NCI-H1417 treated with DMSO at 0.1 percent for 48 hours (cell line): ENCODE data around the gene TRPT1.

Experiments
- DNase-seq: peaks from one replicate; lab custom pipeline; 2025; lab: John Stamatoyannopoulos, UW

The TRPT1 gene

DNA sequence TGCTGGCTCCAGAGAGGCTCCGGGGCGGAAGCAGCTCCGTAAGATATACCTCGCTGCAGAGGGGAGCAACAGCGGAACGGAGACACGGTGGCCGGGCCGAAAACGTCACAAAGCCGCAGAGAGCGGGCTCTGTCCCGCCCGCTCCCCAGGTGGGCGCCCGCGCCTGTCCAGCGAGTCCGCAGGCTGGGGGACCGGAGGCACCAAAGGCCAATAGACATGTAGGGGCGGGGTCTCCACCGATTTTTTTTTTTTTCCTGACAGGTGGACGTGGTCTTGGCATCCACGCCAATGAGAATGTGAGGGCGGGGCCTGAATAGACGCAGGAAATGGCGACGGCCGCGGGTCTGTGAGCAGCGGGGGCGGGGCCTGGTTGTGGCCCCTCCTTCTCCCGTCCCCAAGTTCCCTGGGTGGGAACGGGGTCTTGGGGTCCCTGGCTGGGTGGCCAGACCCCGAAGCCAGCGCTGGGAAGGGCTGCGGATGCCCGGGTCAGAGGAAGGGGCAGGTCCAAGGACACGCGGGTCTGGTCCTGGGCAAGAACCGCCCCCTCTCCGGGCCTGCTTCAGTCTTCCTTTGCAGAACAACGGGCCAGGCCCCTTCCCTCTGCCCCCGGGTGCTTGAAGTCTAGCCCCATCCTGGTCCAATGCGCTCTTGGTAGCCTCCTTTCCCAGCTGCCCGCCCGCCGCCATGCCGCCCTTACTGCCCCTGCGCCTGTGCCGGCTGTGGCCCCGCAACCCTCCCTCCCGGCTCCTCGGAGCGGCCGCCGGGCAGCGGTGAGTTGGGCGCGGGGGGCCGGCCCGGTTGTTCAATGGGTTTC, 4.4 kb upstream of the TRPT1 start, which contains the start of gene DNAJC4:
Gene DNAJC4 (plus strand): TSS at position 378 of the 814 bp plus-strand sequence. CDS start 307 bp downstream, at position 685.
- DNase-seq: peak; percentile 93

DNA sequence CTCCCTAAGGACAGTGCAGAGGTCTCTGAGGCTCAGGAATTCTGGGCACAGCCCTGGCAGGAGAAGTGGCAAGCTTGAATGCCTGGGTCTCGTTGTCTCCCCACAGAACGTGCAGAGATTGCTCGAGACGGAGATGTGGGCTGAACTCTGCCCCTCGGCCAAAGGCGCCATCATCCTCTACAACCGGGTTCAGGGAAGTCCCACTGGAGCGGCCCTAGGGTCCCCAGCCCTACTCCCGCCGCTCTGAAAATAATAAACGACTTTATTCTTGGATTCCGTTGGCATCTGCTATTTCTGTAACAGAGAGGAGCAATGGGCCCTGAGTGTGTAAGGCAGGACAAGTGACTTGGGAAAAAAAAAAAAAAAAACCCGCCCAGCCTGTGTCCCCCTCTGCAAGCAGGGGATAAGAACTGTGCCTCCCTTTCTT, 3.8 kb upstream of the TRPT1 start:
- DNase-seq: no peak

DNA sequence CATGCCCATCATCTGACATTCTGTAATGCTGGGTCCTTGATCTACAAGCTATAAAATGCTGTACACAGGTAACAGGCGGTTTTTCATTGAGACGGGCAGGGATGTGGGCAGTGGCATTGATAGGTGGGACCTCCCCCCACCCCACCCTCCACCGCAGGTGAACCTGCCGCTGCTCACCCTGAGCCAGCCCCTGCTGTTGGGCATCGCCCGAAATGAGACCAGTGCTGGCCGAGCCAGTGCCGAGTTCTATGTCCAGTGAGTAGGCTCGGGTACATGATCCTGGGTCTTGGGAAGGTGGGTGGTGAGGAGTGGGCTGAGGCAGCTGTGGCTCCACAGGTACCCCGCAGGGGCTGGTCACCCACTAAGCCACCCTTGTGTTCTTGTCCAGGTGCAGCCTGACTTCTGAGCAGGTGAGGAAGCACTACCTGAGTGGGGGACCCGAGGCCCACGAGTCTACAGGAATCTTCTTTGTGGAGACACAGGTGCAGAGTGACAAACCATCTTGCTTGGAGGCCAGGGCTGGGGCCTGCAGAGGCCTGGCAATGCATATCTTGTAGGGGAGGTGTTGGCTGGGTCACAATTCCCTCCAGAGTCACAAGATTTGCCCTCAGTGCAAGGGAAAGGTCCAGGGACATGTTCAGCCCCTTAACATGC, 3.2 kb upstream of the TRPT1 start:
- DNase-seq: no peak

DNA sequence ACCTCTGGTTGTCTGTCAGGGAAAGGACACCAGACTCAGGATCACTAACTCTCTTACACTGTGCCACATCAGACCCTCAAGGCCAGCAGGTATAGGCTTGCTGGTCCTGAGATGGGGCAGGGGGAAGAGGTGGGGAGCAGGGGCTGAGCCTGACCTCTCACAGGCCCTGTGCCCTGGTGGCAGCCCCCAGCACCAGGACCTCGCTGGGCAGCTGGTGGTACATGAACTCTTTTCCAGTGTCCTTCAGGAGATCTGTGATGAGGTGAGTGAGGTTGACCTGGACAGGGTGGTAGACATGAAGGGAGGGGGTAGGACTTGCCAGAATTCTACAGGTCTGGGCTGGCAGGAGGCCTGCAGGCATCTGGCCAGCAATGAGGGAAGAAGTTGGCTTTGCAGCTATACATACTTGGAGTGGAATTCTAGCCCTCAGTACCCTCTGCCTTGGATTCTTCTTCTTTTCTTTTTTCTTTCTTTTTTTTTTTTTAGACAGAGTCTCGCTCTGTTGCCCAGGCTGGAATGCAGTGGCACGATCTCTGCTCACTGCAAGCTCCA, 1.5 kb upstream of the TRPT1 start:
- no peak for DNase-seq

DNA sequence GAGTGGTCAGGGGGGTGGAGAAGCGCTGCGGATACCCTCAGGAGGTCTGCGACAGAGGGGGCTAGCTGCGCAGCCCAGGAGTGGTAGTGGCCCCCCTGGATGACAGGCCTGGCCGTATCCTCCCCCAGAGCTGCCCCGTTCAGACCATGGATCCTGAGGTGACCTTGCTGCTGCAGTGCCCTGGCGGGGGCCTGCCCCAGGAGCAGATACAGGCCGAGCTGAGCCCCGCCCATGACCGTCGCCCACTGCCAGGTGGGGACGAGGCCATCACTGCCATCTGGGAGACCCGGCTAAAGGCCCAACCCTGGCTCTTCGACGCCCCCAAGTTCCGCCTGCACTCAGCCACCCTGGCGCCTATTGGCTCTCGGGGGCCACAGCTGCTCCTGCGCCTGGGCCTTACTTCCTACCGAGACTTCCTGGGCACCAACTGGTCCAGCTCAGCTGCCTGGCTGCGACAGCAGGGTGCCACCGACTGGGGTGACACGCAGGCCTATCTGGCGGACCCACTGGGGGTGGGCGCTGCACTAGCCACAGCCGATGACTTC, 593 bp upstream of the TRPT1 start:
- DNase-seq: no peak

DNA sequence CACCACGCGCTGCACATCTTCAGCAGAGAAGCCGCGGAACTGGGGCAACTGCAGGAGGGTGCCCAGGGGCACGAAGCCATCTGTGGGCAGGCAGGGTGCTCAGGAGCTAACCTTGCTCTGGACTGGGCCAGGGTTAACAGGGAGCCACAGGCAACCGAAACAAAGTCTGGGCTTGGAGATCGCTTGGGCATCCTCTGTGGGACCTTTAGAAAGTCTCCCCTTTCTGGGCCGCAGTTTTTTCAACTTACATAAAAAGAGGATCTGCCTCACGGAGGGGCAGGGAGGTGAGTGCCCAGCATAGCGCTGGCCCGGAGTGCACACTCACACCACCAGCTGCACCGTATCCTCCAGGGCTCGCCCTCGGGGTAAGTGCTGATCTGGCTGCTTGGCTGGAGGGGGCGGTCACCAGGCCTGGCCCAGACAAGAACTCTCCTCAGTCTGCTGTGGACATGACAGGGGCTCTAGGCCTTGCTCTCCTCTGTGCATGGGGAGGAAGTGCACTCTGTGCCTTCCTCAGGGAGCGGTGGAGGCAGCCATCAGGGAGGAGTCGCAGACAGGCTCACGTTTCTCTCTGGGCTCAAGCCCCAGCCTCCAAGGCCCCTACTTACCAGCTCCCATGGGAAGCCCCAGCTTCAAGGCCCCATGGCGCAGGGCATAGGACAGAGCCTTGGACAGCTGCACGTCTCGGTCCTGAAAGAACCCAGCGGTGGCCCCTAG, 937 bp downstream of the TRPT1 start:
- no peak for DNase-seq

DNA sequence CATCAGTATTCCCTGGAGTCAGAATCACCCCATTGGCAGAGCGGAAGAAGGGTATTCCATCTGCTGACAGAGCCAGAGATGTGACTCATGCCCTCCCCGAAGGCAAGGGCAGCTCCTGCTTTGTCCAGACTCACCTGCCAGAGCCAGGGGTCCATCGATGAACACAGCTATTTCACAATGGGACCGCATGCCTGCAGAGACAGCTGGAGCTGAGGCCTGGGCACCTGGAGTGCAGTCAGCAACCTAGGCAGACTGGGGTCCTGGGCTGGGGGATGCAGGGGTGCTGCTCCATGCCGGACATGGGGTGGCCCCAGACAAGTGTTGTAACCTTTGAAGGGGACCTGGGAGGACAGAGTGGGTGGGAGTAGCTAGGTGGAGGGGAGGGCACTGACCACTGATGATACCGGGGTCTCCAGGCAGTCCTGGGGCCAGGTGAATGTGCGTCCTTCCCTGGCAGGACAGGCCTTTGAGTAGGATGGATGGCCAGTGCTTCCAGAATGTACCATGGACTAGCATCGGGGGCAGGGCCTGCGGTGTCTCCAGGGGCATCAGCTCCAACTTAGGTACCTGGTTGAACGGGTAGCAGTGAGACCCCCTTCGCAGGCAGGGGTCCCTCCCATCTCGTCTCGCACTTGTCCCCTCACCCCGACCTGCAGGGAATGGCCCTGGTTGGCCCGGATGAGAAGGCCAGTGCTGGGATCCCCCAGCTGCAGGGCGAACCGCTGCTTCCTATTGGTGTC, 1.7 kb downstream of the TRPT1 start:
- DNase-seq: no peak

DNA sequence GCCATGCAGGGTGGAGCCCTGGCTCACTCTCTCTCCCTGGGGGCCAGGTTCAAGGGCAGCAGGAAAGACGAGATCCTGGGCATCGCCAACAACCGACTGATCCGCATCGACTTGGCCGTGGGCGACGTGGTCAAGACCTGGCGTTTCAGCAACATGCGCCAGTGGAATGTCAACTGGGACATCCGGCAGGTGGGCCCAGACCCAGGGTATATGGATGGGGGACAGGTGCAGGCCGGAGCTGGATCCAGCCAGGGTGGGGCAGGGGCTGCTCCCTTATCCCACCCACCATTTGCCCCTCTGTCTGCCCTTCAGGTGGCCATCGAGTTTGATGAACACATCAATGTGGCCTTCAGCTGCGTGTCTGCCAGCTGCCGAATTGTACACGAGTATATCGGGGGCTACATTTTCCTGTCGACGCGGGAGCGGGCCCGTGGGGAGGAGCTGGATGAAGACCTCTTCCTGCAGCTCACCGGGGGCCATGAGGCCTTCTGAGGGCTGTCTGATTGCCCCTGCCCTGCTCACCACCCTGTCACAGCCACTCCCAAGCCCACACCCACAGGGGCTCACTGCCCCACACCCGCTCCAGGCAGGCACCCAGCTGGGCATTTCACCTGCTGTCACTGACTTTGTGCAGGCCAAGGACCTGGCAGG, 2.9 kb downstream of the TRPT1 start:
- DNase-seq: no peak

DNA sequence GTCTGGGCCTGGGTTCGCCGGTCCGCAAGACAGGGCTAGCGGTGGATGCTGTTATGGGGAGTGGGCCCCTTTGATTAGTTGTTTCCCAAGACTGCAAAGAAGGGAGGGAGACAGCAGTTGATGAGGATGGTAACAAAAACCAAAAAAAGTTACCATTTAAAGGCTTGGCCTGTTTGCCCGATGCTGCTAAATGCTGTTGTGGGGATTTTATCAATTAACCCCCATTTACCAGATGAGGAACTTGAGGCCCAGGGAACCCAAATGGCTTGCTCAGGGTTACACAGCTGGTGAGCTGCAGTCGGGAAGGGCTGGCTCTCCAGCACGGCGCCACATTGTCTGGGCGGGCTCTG, 3.4 kb downstream of the TRPT1 start:
- DNase-seq: no peak

DNA sequence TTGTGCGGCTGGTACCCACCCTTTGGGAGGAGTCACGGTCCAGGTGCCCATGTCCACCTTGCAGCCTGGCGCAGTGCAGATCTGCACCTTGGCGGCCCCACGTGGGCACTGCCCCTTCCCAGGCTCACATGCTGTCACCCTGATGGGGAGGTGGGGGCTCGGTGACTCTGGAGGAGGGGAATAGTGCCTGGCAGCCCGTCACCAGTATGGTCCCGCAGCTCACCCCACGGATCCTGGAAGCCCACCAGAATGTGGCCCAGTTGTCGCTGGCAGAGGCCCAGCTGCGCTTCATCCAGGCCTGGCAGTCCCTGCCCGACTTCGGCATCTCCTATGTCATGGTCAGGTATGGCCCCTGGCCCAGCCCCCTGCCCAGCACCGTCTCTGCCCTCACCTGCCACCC, 5.2 kb downstream of the TRPT1 start:
- no peak for DNase-seq

DNA sequence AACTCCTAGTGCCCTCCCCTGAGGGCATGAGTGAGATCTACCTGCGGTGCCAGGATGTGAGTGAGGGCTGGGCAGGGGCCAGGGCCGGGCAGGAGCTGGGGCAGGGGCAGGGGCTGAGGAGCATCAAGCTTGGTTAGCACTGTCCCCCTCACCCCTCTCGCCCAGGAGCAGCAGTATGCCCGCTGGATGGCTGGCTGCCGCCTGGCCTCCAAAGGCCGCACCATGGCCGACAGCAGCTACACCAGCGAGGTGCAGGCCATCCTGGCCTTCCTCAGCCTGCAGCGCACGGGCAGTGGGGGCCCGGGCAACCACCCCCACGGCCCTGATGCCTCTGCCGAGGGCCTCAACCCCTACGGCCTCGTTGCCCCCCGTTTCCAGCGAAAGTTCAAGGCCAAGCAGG, 5.7 kb downstream of the TRPT1 start:
- no peak for DNase-seq

DNA sequence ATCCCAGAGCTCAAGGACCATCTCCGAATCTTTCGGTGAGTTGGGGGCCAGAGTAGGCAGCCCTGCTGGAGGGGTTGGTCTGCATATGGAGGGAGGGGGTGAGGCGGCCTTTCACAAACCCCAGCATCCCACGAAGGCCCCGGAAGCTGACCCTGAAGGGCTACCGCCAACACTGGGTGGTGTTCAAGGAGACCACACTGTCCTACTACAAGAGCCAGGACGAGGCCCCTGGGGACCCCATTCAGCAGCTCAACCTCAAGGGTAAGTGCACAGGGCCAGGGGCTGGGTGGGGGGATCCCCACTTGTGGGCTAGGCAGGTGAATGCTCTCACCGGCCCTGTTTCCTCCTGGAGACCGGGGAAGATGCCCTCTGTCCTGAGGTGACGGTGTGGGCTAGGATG, 6.2 kb downstream of the TRPT1 start:
- DNase-seq: no peak

DNA sequence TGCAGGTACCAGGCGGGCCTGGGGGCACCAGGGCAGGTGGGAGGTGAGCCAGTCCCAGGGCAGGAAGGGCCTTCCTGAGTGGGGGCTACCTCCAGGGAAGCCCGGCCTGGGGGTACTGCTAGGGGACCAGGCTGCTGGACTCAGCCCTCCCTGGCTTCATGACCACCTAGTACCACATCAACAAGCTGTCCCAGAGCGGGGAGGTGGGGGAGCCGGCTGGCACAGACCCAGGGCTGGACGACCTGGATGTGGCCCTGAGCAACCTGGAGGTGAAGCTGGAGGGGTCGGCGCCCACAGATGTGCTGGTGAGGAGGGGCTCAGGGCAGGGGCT, 6.7 kb downstream of the TRPT1 start:
- DNase-seq: no peak

DNA sequence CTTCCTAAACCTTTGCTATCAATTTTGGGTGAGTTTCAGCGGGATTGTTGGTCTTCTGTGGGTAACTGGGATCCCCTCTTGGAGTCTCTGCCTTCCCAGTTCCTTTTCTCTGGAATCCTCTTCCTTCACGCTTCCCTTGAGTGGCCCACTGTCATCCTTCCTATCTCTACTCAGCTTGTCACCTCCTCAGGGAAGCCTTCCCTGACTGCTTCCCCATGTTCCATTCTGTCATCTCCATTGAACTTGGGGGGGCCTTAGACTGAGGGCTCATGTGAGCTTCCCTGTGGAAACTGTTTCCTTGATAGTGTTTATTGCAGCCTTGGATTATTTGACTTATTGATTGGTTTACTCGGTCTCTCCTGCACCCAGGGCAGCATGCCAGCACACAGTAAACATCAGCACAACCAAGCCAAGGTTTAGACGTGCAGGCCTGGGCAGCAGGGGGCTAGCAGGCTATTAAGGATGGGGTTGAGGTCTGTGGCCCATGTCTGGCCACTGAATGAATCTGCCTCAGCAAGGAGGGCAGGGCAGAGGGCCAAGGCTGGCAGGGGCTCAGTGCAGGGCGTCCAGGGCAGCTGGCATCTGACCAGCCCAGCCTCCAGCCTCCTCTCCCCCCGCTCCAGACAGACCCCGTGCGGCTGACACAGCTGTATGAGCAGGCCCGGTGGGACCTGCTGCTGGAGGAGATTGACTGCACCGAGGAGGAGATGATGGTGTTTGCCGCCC, 7.2 kb downstream of the TRPT1 start:
- DNase-seq: no peak

DNA sequence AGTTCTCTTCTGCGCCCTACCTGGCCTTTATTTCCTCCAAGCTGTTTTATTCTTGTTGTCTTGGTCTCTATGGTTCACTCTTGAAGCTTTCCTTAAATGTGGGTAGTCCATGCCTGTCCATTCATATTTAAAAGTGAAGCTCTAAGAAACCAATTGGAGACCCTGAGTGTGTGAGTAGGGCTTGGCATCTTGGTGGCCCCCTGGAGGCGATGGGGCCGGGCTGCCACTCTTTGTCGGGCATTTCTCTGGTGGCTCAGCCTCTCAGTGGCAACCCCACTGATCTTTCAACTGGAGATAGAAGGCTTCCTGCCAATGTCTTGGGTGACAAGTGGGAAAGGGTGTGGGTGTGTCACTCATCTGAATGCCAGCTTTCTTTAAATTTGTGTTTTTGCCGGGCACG, 9.1 kb downstream of the TRPT1 start:
- no peak for DNase-seq

DNA sequence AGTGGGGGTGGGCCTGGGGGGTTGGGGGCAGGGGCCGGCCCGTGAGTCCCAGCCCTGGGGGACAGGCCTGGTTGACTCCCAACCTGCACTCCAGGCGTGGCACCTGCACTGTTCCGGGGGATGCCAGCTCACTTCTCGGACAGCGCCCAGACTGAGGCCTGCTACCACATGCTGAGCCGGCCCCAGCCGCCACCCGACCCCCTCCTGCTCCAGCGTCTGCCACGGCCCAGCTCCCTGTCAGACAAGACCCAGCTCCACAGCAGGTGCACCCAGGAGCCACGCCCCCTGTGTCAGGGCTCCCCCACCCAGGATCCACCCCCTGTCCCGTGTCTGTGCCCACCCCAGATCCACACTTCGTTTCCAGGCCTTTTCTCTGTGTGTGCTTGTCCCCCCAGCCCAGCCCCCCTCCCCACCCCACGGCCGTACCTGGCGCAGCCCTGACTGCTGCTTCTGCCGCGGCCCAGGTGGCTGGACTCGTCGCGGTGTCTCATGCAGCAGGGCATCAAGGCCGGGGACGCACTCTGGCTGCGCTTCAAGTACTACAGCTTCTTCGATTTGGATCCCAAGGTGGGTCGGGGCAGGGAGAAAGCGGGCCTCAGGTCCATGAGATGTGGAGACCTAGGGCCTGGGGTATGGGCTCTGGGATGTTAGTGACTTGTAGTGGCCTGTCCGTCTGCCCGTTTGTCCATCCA, 14.7 kb downstream of the TRPT1 start:
- no peak for DNase-seq

DNA sequence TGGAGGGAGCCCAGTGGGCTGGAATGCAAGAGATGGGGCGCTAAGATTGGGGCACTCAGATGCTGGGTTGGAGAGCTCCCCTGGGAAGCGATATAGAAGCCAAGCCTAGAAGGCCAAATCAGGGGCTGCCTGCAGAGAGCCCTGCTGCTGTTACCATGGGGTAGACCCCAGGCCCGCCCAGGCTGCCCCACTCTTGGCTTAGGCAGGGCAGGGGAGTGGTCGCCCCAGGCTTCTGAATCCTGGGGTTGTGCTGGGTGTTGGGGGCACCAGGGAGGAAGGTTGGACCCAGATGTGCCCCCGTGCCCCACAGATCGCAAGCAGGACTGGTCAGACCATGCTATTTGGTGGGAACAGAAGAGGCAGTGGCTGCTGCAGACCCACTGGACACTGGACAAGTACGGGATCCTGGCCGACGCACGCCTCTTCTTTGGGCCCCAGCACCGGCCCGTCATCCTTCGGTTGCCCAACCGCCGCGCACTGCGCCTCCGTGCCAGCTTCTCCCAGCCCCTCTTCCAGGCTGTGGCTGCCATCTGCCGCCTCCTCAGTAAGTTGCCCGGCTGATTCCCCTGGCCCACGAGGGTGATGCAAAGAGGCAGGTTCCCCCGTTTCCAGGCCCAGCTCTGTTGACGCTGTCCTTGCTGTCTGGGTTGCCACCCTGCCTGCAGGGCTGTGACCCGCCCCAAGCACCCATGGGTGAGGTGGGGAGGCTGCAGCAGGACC, 15.5 kb downstream of the TRPT1 start:
- no peak for DNase-seq

DNA sequence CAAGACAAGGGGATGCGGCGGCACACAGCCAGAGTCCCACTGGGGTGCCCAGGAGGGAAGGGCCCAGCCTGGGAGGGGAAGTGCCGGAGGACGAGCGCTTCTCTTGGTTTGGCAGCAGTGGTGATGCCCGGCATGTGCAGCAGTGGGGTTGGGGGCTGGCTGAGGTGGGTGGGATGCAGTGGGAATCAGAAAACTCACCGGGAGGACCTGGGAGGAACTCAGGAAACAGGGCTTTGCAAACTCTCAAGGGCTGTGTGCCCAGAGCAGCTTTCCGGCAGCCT, 16.5 kb downstream of the TRPT1 start:
- no peak for DNase-seq

DNA sequence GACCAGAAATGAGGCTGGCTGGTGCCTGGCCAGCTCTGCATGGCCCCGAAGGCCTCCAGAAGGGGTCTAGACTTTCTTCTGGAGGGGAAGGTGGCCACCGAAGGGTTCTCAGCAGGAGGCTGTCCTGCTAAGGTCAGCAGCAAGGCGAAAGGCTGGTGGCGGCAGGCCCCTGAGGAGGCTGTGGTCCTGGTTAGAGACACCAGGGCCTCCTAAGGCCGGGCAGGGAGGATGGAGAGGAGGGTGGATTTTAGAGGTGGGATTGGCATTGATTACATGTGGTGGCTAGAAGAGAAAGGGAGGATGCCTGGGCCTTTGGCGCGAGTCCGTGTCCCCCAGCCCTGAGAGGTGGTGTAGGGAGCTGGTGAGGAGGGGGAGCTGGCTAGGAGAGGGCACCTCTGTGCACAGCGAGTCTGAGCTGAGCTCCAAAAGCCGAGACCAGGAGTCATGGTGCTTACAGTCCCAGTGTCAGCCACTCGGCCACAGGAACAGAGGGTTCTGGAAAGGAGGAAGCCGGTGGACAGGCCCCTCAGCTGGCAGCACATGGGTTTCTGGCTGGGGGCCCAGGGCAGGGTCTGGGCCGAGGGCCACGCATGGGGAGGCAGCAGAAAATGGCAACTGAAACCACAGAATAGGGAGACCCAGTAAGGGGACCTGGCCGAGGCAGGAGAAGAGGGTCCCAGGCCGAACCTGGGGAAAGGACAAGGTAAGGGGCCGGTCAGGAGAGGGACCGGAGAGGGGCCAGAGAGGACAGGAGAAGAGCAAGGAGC, 17.0 kb downstream of the TRPT1 start:
- DNase-seq: no peak
